CD8-positive, alpha-beta memory T cell (primary cell): ENCODE measurements around the gene PDZRN4. TPM values are rescaled to one million over a fixed set of nuclear protein-coding genes. Genes with fewer than 3 reads are reported as not detected.

Source experiments
- CTCF ChIA-PET: fragments of 350-600 bp; sonication (Branson Sonifier 250); formaldehyde crosslinking; loops from one replicate; lab custom pipeline; 2021; ENCODE audit warnings: antibody characterized with exemption; lab: Charles Lee
- POLR2A ChIA-PET: fragments of 350-600 bp; sonication (Branson Sonifier 250); formaldehyde crosslinking; loops from one replicate; lab custom pipeline; 2021; ENCODE audit warnings: antibody characterized with exemption; lab: Charles Lee
- DNase-seq, 5 donors: peaks; one replicate each; pipeline versions ENCODE4 v3.0.0 to v3.0.0-alpha.2; 2020 to 2022; ENCODE audit warnings: mixed read lengths in 1 of 5
- H3K27ac ChIP-seq: one replicate; pipeline ENCODE4 v1.7.0; 2013; ENCODE audit warnings: low read depth, mild to moderate bottlenecking, low read length, moderate library complexity
- H3K27me3 ChIP-seq: 2 replicates; pipeline ENCODE4 v1.7.0; 2013; ENCODE audit warnings: low read length, mild to moderate bottlenecking; ENCODE audit not compliant: insufficient read depth, poor library complexity, severe bottlenecking
- H3K36me3 ChIP-seq: 2 replicates; pipeline ENCODE4 v1.7.0; 2013; ENCODE audit warnings: mild to moderate bottlenecking, low read length, moderate library complexity; ENCODE audit not compliant: insufficient read depth
- H3K4me1 ChIP-seq: 2 replicates; pipeline ENCODE4 v1.7.0; 2013; ENCODE audit warnings: mild to moderate bottlenecking, low read length, moderate library complexity; ENCODE audit not compliant: insufficient read depth
- H3K4me3 ChIP-seq: 2 replicates; pipeline ENCODE4 v1.7.0; 2013; ENCODE audit warnings: mild to moderate bottlenecking, low read length
- H3K9me3 ChIP-seq: 2 replicates; pipeline ENCODE4 v1.7.0; 2013; ENCODE audit warnings: mild to moderate bottlenecking, low read length
- H3K27ac Mint-ChIP-seq, 8 donors: one replicate each; pipeline ENCODE4 v1.8.0; 2020 to 2021; ENCODE audit warnings: mixed read lengths in 8 of 8, mild to moderate bottlenecking in 6 of 8, inconsistent platforms in 3 of 8, moderate library complexity in 3 of 8
- H3K27me3 Mint-ChIP-seq, 2 donors: one replicate each; pipeline ENCODE4 v1.8.0; 2020 to 2021; ENCODE audit warnings: mixed read lengths in 2 of 2, mild to moderate bottlenecking in 1 of 2, moderate library complexity in 1 of 2
- H3K36me3 Mint-ChIP-seq, 3 donors: one replicate each; pipeline ENCODE4 v1.8.0; 2020 to 2021; ENCODE audit warnings: mixed read lengths in 3 of 3, inconsistent platforms in 1 of 3, mild to moderate bottlenecking in 1 of 3
- H3K4me1 Mint-ChIP-seq, 3 donors: one replicate each; pipeline ENCODE4 v1.8.0; 2020 to 2021; ENCODE audit warnings: mixed read lengths in 3 of 3, inconsistent platforms in 1 of 3, mild to moderate bottlenecking in 1 of 3
- H3K4me3 Mint-ChIP-seq, 7 donors: one replicate each; pipeline ENCODE4 v1.8.0; 2020 to 2021; ENCODE audit warnings: mixed read lengths in 7 of 7, mild to moderate bottlenecking in 6 of 7, moderate library complexity in 4 of 7, inconsistent platforms in 2 of 7
- H3K9me3 Mint-ChIP-seq, 5 donors: one replicate each; pipeline ENCODE4 v1.8.0; 2020 to 2022; ENCODE audit warnings: mixed read lengths in 5 of 5, mild to moderate bottlenecking in 3 of 5, moderate library complexity in 2 of 5, inconsistent platforms in 1 of 5
- polyA plus RNA-seq: library from polyadenylated mRNA; unstranded; fragments of 300-500 nt; fragmentation: Illumina TruSeq; gene quantifications from one replicate; pipeline ENCODE4 v1.2.3, GENCODE V29; 2021
- total RNA-seq, 2 experiments: library from RNA; stranded (reverse); gene quantifications; one replicate each; pipeline ENCODE4 v1.2.3, GENCODE V29; 2021

PDZRN4 gene
- total and polyA plus RNA-seq, 3 experiments from 2014 or later = not detected

DNA sequence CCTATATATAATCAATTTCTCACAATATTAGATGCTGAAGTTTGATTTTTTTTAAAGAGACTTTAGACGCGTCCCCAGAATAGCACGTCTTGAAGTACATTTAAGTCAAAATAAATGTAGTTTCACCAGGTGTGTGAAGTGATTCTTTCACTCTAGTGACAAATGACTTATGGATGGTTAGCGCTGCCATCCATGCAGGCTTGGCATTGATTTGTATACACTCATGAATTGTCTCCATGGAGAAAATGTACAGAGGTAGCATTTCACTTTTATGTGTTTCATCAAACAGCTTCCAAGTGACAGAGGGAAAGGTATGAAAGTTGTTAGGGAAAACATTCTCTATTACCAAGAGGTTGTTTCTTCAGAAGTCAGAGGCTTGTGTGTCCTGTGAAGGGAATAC, 360.8 kb downstream of the PDZRN4 start:
- H3K4me3 Mint-ChIP-seq = no peak overlapping the region
- Histone ChIP-seq H3K9me3 (no peaks in the 10 kb centered on the region), H3K27ac (no peak overlapping the region), H3K4me3 (no peak overlapping the region), H3K36me3 (no peaks in the 10 kb centered on the region), H3K27me3 (no peaks in the 10 kb centered on the region), H3K4me1 (no peaks in the 10 kb centered on the region)
- peaks cover 2 to 15% of the 10 kb centered on the region in 2 donors for H3K27me3 Mint-ChIP-seq
- no peaks in the 10 kb centered on the region for H3K36me3 Mint-ChIP-seq
- DNase-seq = no peak
- POLR2A ChIA-PET = no interaction called here
- CTCF ChIA-PET = no interaction called here
- H3K4me1 Mint-ChIP-seq = no peaks in the 10 kb centered on the region
- no peak overlapping the region for H3K27ac Mint-ChIP-seq
- H3K9me3 Mint-ChIP-seq = no peaks in the 10 kb centered on the region

DNA sequence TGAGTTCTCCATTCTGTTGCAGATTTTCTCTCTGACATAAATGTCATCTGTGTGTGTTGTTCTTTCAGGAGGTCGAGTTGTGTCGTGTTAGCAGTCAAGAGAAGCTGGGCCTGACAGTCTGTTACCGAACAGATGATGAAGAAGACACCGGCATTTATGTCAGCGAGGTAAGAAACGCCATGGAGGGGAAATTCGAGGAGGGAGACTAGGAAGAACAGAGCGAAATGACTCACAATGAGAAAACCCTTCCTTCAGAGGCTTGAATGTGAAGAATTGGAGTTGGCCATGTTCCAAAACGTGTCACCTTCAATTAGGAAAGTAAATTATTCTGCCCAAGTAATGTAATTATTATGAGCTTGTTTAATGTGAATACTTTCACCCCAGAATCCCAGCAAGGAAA, 364.5 kb downstream of the PDZRN4 start:
- no peaks in the 10 kb centered on the region for H3K4me1 ChIP-seq
- Mint-ChIP-seq H3K9me3 (no peaks in the 10 kb centered on the region), H3K27ac (no peak overlapping the region), H3K36me3 (no peaks in the 10 kb centered on the region), H3K4me3 (no peak overlapping the region), H3K4me1 (no peaks in the 10 kb centered on the region), H3K27me3 (peaks cover 3 to 9% of the 10 kb centered on the region in 2 donors)
- no peaks in the 10 kb centered on the region for H3K27me3 ChIP-seq
- no peaks in the 10 kb centered on the region for H3K36me3 ChIP-seq
- DNase-seq = no peak
- POLR2A ChIA-PET = no interaction called here
- CTCF ChIA-PET = no interaction called here
- H3K4me3 ChIP-seq = no peak overlapping the region
- H3K27ac ChIP-seq = no peak overlapping the region
- H3K9me3 ChIP-seq = no peaks in the 10 kb centered on the region

DNA sequence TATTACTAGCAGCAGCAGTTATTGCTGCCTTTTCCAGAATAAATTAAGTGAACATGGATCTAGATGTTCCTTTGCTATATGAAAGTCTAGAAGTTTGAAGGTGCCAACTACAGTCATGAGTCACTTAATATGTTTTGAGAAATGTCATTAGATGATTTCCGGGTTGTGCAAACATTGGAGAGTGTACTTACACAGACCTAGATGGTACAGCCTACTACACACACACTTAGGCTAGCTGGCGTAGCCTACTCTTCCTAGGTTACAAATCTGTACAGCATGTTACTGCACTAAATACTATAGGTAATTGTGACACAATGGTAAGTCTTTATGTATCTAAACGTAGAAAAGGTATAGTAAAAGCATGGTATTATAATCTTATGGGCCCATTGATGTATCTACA, 368.1 kb downstream of the PDZRN4 start:
- no peak for DNase-seq
- H3K9me3 Mint-ChIP-seq = no peaks in the 10 kb centered on the region
- Histone ChIP-seq H3K27ac (no peak overlapping the region), H3K9me3 (no peaks in the 10 kb centered on the region), H3K4me1 (no peaks in the 10 kb centered on the region), H3K36me3 (no peaks in the 10 kb centered on the region), H3K27me3 (no peaks in the 10 kb centered on the region), H3K4me3 (no peak overlapping the region)
- H3K27me3 Mint-ChIP-seq = peaks cover 1 to 3% of the 10 kb centered on the region in 2 donors
- no peaks in the 10 kb centered on the region for H3K4me1 Mint-ChIP-seq
- H3K36me3 Mint-ChIP-seq = no peaks in the 10 kb centered on the region
- no peak overlapping the region for H3K27ac Mint-ChIP-seq
- POLR2A ChIA-PET = no interaction called here
- no peak overlapping the region for H3K4me3 Mint-ChIP-seq
- CTCF ChIA-PET = interaction anchor here (1.6 kb wide), 1 partner anchor 18 kb away, joined by 3 read pairs; no protein-coding TSS in a partner anchor

DNA sequence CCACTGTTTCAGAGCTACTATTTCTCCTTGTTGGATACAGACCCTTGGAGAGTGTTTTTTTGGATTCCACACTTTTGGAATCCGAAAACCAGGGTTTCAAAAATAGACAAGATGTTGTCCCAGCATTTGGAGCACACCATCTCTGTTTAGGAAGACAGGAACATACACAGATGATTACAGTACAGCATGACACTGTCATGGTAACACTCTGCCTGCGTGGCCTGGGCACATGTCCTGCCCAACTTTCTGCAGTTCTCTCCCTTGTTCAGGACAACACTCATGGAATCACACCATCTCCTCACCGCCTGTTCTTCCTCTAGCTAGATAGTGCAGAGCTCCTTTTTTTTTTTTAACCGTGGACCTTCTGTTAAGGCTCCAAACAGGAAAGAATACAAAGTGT, 369.2 kb downstream of the PDZRN4 start:
- no peaks in the 10 kb centered on the region for H3K9me3 Mint-ChIP-seq
- Histone ChIP-seq H3K36me3 (no peaks in the 10 kb centered on the region), H3K27ac (no peak overlapping the region), H3K27me3 (no peaks in the 10 kb centered on the region), H3K9me3 (no peaks in the 10 kb centered on the region), H3K4me3 (no peak overlapping the region), H3K4me1 (no peaks in the 10 kb centered on the region)
- H3K36me3 Mint-ChIP-seq = no peaks in the 10 kb centered on the region
- H3K4me1 Mint-ChIP-seq = no peaks in the 10 kb centered on the region
- ChIA-PET CTCF (no interaction called here), POLR2A (no interaction called here)
- H3K27me3 Mint-ChIP-seq = peaks cover 0 to 1% of the 10 kb centered on the region in 2 donors
- no peak overlapping the region for H3K4me3 Mint-ChIP-seq
- DNase-seq = no peak
- no peak overlapping the region for H3K27ac Mint-ChIP-seq

DNA sequence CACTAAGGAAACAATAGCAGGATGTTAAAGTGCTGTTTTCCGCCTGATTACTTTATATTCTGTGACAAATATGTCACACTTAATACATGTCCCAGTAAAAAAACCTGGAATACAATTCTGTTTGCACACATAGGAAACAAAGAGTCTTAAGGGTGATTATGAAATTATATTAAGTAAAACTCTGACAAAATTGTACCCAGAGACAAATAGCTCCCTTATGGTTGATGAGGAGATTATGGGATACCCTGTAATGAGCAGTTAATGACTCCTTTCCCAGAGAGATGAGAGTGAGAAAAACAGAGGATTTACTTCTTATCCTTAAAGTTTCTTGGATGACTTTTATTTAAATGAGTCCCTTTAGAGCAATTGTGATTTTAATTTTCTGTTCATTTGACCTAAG, 370.6 kb downstream of the PDZRN4 start:
- no peaks in the 10 kb centered on the region for H3K27me3 ChIP-seq
- H3K4me1 ChIP-seq = no peaks in the 10 kb centered on the region
- no peaks in the 10 kb centered on the region for H3K36me3 ChIP-seq
- Mint-ChIP-seq H3K4me1 (no peaks in the 10 kb centered on the region), H3K27me3 (peaks cover 0 to 1% of the 10 kb centered on the region in 2 donors), H3K27ac (no peak overlapping the region), H3K9me3 (no peaks in the 10 kb centered on the region), H3K36me3 (no peaks in the 10 kb centered on the region), H3K4me3 (no peak overlapping the region)
- no peak for DNase-seq
- ChIA-PET POLR2A (no interaction called here), CTCF (no interaction called here)
- no peaks in the 10 kb centered on the region for H3K9me3 ChIP-seq
- H3K4me3 ChIP-seq = no peak overlapping the region
- H3K27ac ChIP-seq = no peak overlapping the region

DNA sequence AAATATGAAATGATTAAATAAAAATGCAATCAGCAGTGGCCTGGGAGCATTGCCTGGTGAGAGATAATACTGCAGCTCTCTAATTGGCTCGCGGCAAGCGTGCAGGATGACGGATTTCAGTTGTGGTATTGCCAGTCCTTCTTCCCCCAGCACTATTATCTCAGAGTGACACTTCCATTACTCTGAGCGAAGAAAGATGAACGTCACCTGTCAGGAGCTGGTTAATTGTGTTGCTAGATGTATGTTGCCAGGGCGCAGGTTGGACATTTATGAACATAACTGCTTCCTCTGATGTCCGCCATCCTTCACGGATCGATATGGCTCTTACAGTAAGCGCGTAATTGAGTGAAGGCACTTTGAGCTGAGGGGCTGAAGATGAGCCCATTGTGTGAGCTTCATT, 374.9 kb downstream of the PDZRN4 start:
- no peak overlapping the region for H3K4me3 ChIP-seq
- no peak overlapping the region for H3K4me3 Mint-ChIP-seq
- H3K36me3 ChIP-seq = no peaks in the 10 kb centered on the region
- no peaks in the 10 kb centered on the region for H3K4me1 Mint-ChIP-seq
- no peaks in the 10 kb centered on the region for H3K36me3 Mint-ChIP-seq
- no peaks in the 10 kb centered on the region for H3K4me1 ChIP-seq
- DNase-seq = no peak
- ChIA-PET POLR2A (no interaction called here), CTCF (no interaction called here)
- H3K27ac Mint-ChIP-seq = no peak overlapping the region
- peaks cover 0 to 1% of the 10 kb centered on the region in 2 donors for H3K27me3 Mint-ChIP-seq
- H3K27ac ChIP-seq = no peak overlapping the region
- no peaks in the 10 kb centered on the region for H3K9me3 Mint-ChIP-seq
- no peaks in the 10 kb centered on the region for H3K27me3 ChIP-seq
- H3K9me3 ChIP-seq = no peaks in the 10 kb centered on the region

DNA sequence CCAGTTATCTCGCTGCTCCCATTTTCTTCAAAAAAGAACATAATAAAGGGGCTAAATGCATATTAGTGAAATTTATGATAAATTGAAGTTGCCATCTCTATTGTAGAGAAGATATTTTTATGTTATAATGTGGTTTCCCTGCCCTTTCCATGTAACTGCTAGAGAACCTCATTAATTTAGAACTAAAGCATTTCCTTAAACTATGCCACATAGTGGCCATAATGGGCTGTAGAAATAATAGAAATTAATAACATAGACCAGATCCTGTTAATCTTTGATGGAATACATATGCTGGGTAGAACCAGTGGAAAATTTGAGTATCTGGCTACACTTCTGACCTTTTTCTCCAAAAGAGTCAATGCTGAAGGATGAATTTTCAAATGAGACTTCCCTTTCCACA, 376.7 kb downstream of the PDZRN4 start:
- Mint-ChIP-seq H3K36me3 (no peaks in the 10 kb centered on the region), H3K4me1 (no peaks in the 10 kb centered on the region), H3K27me3 (peaks cover 0 to 1% of the 10 kb centered on the region in 2 donors), H3K27ac (no peak overlapping the region), H3K9me3 (no peaks in the 10 kb centered on the region), H3K4me3 (no peak overlapping the region)
- Histone ChIP-seq H3K9me3 (no peaks in the 10 kb centered on the region), H3K36me3 (no peaks in the 10 kb centered on the region), H3K4me3 (no peak overlapping the region), H3K27ac (no peak overlapping the region), H3K27me3 (no peaks in the 10 kb centered on the region), H3K4me1 (no peaks in the 10 kb centered on the region)
- no peak for DNase-seq
- POLR2A ChIA-PET = no interaction called here
- CTCF ChIA-PET = no interaction called here

DNA sequence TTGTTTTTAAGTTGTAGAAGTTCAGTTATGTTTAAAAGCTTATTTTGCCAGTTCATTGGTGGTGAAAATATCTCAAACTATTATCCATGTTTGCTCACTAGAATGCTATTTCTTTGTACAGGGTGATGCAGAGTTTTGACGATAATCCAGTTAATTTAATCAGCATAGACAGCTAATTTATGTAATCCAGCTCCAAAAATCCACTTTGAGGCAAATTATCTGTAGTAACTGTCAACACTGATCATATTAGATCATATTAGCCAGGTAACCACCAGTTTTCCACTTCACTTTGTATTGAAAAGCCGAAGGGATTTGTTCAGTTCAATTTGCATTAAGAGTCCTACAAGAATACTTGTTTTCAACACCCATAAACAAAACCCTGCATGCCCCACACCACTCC, 378.6 kb downstream of the PDZRN4 start:
- H3K9me3 Mint-ChIP-seq = no peaks in the 10 kb centered on the region
- H3K36me3 Mint-ChIP-seq = no peaks in the 10 kb centered on the region
- peaks cover 0 to 1% of the 10 kb centered on the region in 2 donors for H3K27me3 Mint-ChIP-seq
- Histone ChIP-seq H3K27ac (no peak overlapping the region), H3K4me3 (no peak overlapping the region), H3K9me3 (no peaks in the 10 kb centered on the region), H3K4me1 (no peaks in the 10 kb centered on the region), H3K36me3 (no peaks in the 10 kb centered on the region), H3K27me3 (no peaks in the 10 kb centered on the region)
- no peak overlapping the region for H3K27ac Mint-ChIP-seq
- no peak for DNase-seq
- H3K4me3 Mint-ChIP-seq = no peak overlapping the region
- ChIA-PET POLR2A (no interaction called here), CTCF (interaction anchor here (1.0 kb wide), 1 partner anchor 19 kb away, joined by 3 read pairs; no protein-coding TSS in a partner anchor)
- H3K4me1 Mint-ChIP-seq = no peaks in the 10 kb centered on the region

DNA sequence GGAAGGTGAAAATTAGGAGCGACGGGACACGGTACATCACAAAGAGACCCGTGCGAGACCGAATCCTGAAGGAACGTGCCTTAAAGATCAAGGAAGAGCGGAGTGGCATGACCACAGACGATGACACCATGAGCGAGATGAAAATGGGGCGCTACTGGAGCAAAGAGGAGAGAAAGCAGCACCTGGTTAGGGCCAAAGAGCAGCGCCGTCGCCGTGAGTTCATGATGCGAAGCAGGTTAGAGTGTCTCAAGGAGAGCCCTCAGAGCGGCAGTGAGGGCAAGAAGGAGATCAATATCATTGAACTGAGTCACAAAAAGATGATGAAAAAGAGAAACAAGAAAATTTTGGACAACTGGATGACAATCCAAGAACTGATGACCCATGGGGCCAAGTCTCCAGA, 385.3 kb downstream of the PDZRN4 start:
- ChIA-PET POLR2A (no interaction called here), CTCF (no interaction called here)
- Histone ChIP-seq H3K4me1 (no peaks in the 10 kb centered on the region), H3K9me3 (no peaks in the 10 kb centered on the region), H3K27me3 (no peaks in the 10 kb centered on the region), H3K4me3 (no peak overlapping the region), H3K27ac (no peak overlapping the region), H3K36me3 (no peaks in the 10 kb centered on the region)
- Mint-ChIP-seq H3K36me3 (no peaks in the 10 kb centered on the region), H3K9me3 (no peaks in the 10 kb centered on the region), H3K4me3 (no peak overlapping the region), H3K27ac (no peak overlapping the region), H3K4me1 (no peaks in the 10 kb centered on the region), H3K27me3 (no peaks in the 10 kb centered on the region)
- no peak for DNase-seq
